H1 (cell line): Measurements from ENCODE around the gene SEC61B. TPM values are rescaled to one million over a fixed set of nuclear protein-coding genes. Genes with fewer than 3 reads are reported as not detected.

Experiments used
- CTCF ChIA-PET: fragments of 300-600 bp; sonication (Branson Sonifier 250); formaldehyde crosslinking; loops from one replicate; lab custom pipeline; 2021; ENCODE audit not compliant: partially characterized antibody; lab: Charles Lee
- POLR2A ChIA-PET: fragments of 300-600 bp; sonication (Branson Sonifier 250); formaldehyde crosslinking; loops from one replicate; lab custom pipeline; 2021; ENCODE audit warnings: inconsistent platforms; ENCODE audit not compliant: partially characterized antibody; lab: Charles Lee
- DNase-seq, 2 experiments: peaks; one replicate each; pipeline versions ENCODE4 v3.0.0 to v3.0.0-alpha.2; 2010 to 2022; ENCODE audit warnings: low spot score in 2 of 2, low read depth in 1 of 2, mixed read lengths in 1 of 2
- FAIRE-seq: peaks from 2 replicates; lab custom pipeline; 2011; peaks lifted over from hg19 to GRCh38; lab: Jason Lieb, UNC
- H2AFZ ChIP-seq: 2 replicates; pipeline ENCODE4 v1.8.1; 2012; ENCODE audit warnings: low read length, inconsistent platforms
- H2AK5ac ChIP-seq: 2 replicates; pipeline ENCODE4 v1.6.1; 2013; ENCODE audit warnings: low read depth, low read length
- H2BK120ac ChIP-seq: replicated peaks from 2 replicates; pipeline ENCODE3; 2013; ENCODE audit warnings: low read depth, low read length, inconsistent platforms
- H2BK12ac ChIP-seq: 2 replicates; pipeline ENCODE4 v1.6.1; 2013; ENCODE audit warnings: low read depth, low read length
- H2BK15ac ChIP-seq: 2 replicates; pipeline ENCODE4 v1.6.1; 2013; ENCODE audit warnings: low read length
- H2BK20ac ChIP-seq: 2 replicates; pipeline ENCODE4 v1.6.1; 2013; ENCODE audit warnings: low read length
- H2BK5ac ChIP-seq: 2 replicates; pipeline ENCODE4 v1.6.1; 2013; ENCODE audit warnings: low read depth, low read length
- H3K14ac ChIP-seq: 2 replicates; pipeline ENCODE4 v1.6.1; 2013; ENCODE audit warnings: inconsistent platforms; ENCODE audit not compliant: insufficient read length
- H3K18ac ChIP-seq: 2 replicates; pipeline ENCODE4 v1.6.1; 2013; ENCODE audit warnings: low read length; ENCODE audit errors: extremely low read depth
- H3K23ac ChIP-seq: 2 replicates; pipeline ENCODE4 v1.6.1; 2013; ENCODE audit warnings: inconsistent platforms; ENCODE audit not compliant: insufficient read length
- H3K23me2 ChIP-seq: 2 replicates; pipeline ENCODE4 v1.6.1; 2013; ENCODE audit warnings: low read depth, low read length
- H3K27ac ChIP-seq: 2 replicates; pipeline ENCODE4 v1.6.1; 2011; ENCODE audit warnings: low read depth, low read length, inconsistent platforms
- H3K27me3 ChIP-seq, 4 experiments: replicated peaks in 1 of 4; 1 replicate in 1 of 4; 2 replicates in 3 of 4; pipeline versions ENCODE4 v1.6.1 to v1.8.1; 2011 to 2013; ENCODE audit warnings: low read length in 3 of 4, mild to moderate bottlenecking in 3 of 4, inconsistent platforms in 2 of 4, mixed read lengths in 2 of 4, moderate library complexity in 1 of 4; ENCODE audit not compliant: control insufficient read depth in 3 of 4, insufficient read depth in 3 of 4; ENCODE audit errors: extremely low read depth in 1 of 4
- H3K36me3 ChIP-seq, 4 experiments: 2 replicates each; pipeline versions ENCODE4 v1.6.1 to v1.8.1; 2011 to 2013; ENCODE audit warnings: mild to moderate bottlenecking in 4 of 4, low read length in 3 of 4, moderate library complexity in 2 of 4, control low read depth in 1 of 4, inconsistent platforms in 1 of 4; ENCODE audit not compliant: insufficient read depth in 4 of 4, control insufficient read depth in 2 of 4
- H3K4ac ChIP-seq: replicated peaks from 2 replicates; pipeline ENCODE3; 2013; ENCODE audit warnings: low read length, low read depth, mixed read lengths, inconsistent platforms; ENCODE audit not compliant: insufficient read length
- H3K4me1 ChIP-seq, 4 experiments: replicated peaks in 1 of 4; 1 replicate in 1 of 4; 2 replicates in 3 of 4; pipeline versions ENCODE4 v1.6.1 to v1.8.1; 2011 to 2013; ENCODE audit warnings: low read length in 3 of 4, inconsistent platforms in 2 of 4, mixed read lengths in 1 of 4; ENCODE audit not compliant: insufficient read depth in 4 of 4, control insufficient read depth in 3 of 4
- H3K4me2 ChIP-seq, 2 experiments: 2 replicates each; pipeline versions ENCODE4 v1.6.1 to v1.8.1; 2011 to 2013; ENCODE audit warnings: low read depth in 2 of 2, low read length in 2 of 2, control low read depth in 1 of 2, inconsistent platforms in 1 of 2, mild to moderate bottlenecking in 1 of 2; ENCODE audit not compliant: insufficient read depth in 1 of 2
- H3K4me3 ChIP-seq, 4 experiments: fragments of 200-600, 300-600 bp in 1 of 4; sonication (generic), shearing (Covaris generic), sonication (Bioruptor Twin) in 1 of 4; 2 replicates each; pipeline versions ENCODE4 v1.5.1 to v1.8.1; 2011 to 2016; ENCODE audit warnings: low read length in 4 of 4, low read depth in 3 of 4, control low read depth in 2 of 4, inconsistent platforms in 2 of 4, mild to moderate bottlenecking in 2 of 4, mixed read lengths in 1 of 4, moderate library complexity in 1 of 4; ENCODE audit not compliant: insufficient read depth in 2 of 4; ENCODE audit errors: extremely low read depth in 1 of 4
- H3K56ac ChIP-seq: replicated peaks from 2 replicates; pipeline ENCODE3; 2013; ENCODE audit warnings: low read depth, mild to moderate bottlenecking, mixed read lengths, low read length, inconsistent platforms; ENCODE audit not compliant: insufficient read length
- H3K79me1 ChIP-seq: 2 replicates; pipeline ENCODE4 v1.6.1; 2013; ENCODE audit warnings: low read depth, low read length, control low read depth
- H3K79me2 ChIP-seq, 2 experiments: 2 replicates each; pipeline versions ENCODE4 v1.6.1 to v1.8.1; 2012 to 2013; ENCODE audit warnings: low read length in 2 of 2, mild to moderate bottlenecking in 2 of 2, inconsistent platforms in 1 of 2; ENCODE audit not compliant: insufficient read depth in 2 of 2, control insufficient read depth in 1 of 2
- H3K9ac ChIP-seq, 4 experiments: replicated peaks in 1 of 4; 1 replicate in 1 of 4; 2 replicates in 3 of 4; pipeline versions ENCODE4 v1.6.1 to v1.8.1; 2011 to 2013; ENCODE audit warnings: low read depth in 3 of 4, low read length in 3 of 4, control low read depth in 2 of 4, mild to moderate bottlenecking in 2 of 4, moderate library complexity in 2 of 4, inconsistent platforms in 1 of 4; ENCODE audit errors: extremely low read depth in 1 of 4
- H3K9me3 ChIP-seq, 2 experiments: 2 replicates each; pipeline versions ENCODE4 v1.6.1 to v1.8.1; 2012 to 2013; ENCODE audit warnings: mild to moderate bottlenecking in 2 of 2, moderate library complexity in 2 of 2, control low read depth in 1 of 2, inconsistent platforms in 1 of 2, low read depth in 1 of 2, low read length in 1 of 2, mixed read lengths in 1 of 2; ENCODE audit not compliant: insufficient read depth in 2 of 2
- H4K20me1 ChIP-seq, 2 experiments: replicated peaks in 1 of 2; 2 replicates each; pipeline versions ENCODE3 to v1.8.1; 2011 to 2013; ENCODE audit warnings: inconsistent platforms in 2 of 2, low read length in 2 of 2, mild to moderate bottlenecking in 1 of 2; ENCODE audit not compliant: insufficient read depth in 2 of 2, control insufficient read depth in 1 of 2
- H4K5ac ChIP-seq: 2 replicates; pipeline ENCODE4 v1.6.1; 2013; ENCODE audit warnings: low read length, low read depth, mixed read lengths, inconsistent platforms; ENCODE audit not compliant: insufficient read length
- H4K8ac ChIP-seq: 2 replicates; pipeline ENCODE4 v1.8.0; 2013; ENCODE audit warnings: mild to moderate bottlenecking, moderate library complexity, low read length, inconsistent platforms; ENCODE audit not compliant: insufficient read depth; ENCODE audit errors: extremely low read depth
- H4K91ac ChIP-seq: replicated peaks from 2 replicates; pipeline ENCODE3; 2013; ENCODE audit warnings: low read length, mixed read lengths, inconsistent platforms; ENCODE audit not compliant: insufficient read length
- CBX5 ChIP-seq: fragments of 300-800, 300-1000 bp; sonication (generic); IDR thresholded peaks from 2 replicates; pipeline ENCODE4 v1.7.1; 2016; ENCODE audit warnings: antibody characterized with exemption, low read length, low read depth
- GABPA ChIP-seq: IDR thresholded peaks from 2 replicates; pipeline ENCODE4 v1.6.1; 2011; ENCODE audit warnings: mild to moderate bottlenecking, low read length, moderate library complexity, borderline replicate concordance; ENCODE audit not compliant: insufficient read depth
- HDAC6 ChIP-seq: IDR thresholded peaks from one replicate; pipeline ENCODE4 v1.7.1; 2012; ENCODE audit warnings: low read depth, mild to moderate bottlenecking, inconsistent platforms, low read length, moderate library complexity
- KDM1A ChIP-seq: fragments of 200-600, 300-600 bp; sonication (generic); IDR thresholded peaks from 2 replicates; pipeline ENCODE4 v1.7.1; 2016; ENCODE audit warnings: mild to moderate bottlenecking, low read length, borderline replicate concordance
- KDM5A ChIP-seq: fragments of 200-600 bp; IDR thresholded peaks from 2 replicates; pipeline ENCODE4 v1.7.1; 2012; ENCODE audit warnings: mild to moderate bottlenecking, low read length, inconsistent platforms, mixed read lengths
- NANOG ChIP-seq: IDR thresholded peaks from 2 replicates; pipeline ENCODE4 v1.6.1; 2011; ENCODE audit warnings: low read length, low read depth, mild to moderate bottlenecking, inconsistent platforms; ENCODE audit not compliant: insufficient read depth, poor library complexity, severe bottlenecking
- POLR2AphosphoS5 ChIP-seq: IDR thresholded peaks from 2 replicates; pipeline ENCODE4 v1.6.1; 2011; ENCODE audit warnings: low read depth, low read length
- RAD21 ChIP-seq, 2 experiments: IDR thresholded peaks in 1 of 2; conservative IDR thresholded peaks in 1 of 2; 2 replicates each; pipeline ENCODE4 v1.6.1; 2011; ENCODE audit warnings: low read depth in 2 of 2, low read length in 2 of 2, improper control_type of control experiment in 1 of 2, inconsistent platforms in 1 of 2, mild to moderate bottlenecking in 1 of 2, moderate library complexity in 1 of 2
- RXRA ChIP-seq: IDR thresholded peaks from 2 replicates; pipeline ENCODE4 v1.6.1; 2011; ENCODE audit warnings: low read depth, mild to moderate bottlenecking, low read length, moderate library complexity; ENCODE audit not compliant: insufficient read depth
- SP1 ChIP-seq: IDR thresholded peaks from 2 replicates; pipeline ENCODE4 v1.6.1; 2011; ENCODE audit warnings: low read depth, low read length
- TAF1 ChIP-seq: IDR thresholded peaks from 2 replicates; pipeline ENCODE4 v1.6.1; 2011; ENCODE audit warnings: mild to moderate bottlenecking, low read depth, low read length
- TCF12 ChIP-seq: IDR thresholded peaks from 2 replicates; pipeline ENCODE4 v1.6.1; 2011; ENCODE audit warnings: low read depth, mild to moderate bottlenecking, low read length
- WGBS, 2 experiments: shearing (Covaris generic) in 1 of 2; methylation state at CpG; one replicate each; pipeline versions ENCODE4 v1.1.6 to v1.1.7; 2013 to 2015; ENCODE audit warnings: low lambda C conversion rate in 2 of 2, mixed read lengths in 2 of 2, inconsistent platforms in 1 of 2, low coverage in 1 of 2, missing lambda C conversion rate in 1 of 2; ENCODE audit not compliant: insufficient replicate concordance in 2 of 2, insufficient coverage in 1 of 2, insufficient read length in 1 of 2; ENCODE audit errors: extremely low coverage in 1 of 2, missing lambda C conversion rate in 1 of 2; 5-methylcytosine and 5-hydroxymethylcytosine counted together
- polyA plus RNA-seq, 7 experiments: library from polyadenylated mRNA; depleted of rRNA in 3 of 7; stranded (reverse) in 5 of 7; unstranded in 2 of 7; fragments of >200 nt in 5 of 7; fragments of 200-250 nt in 2 of 7; gene quantifications; 1 replicate in 5 of 7; 2 replicates in 1 of 7; 4 replicates in 1 of 7; pipeline versions ENCODE4 v1.2.1 to v1.2.3, GENCODE V29; 2011 to 2013; ENCODE audit warnings: missing spikeins in 2 of 7, mixed read lengths in 2 of 7
- total RNA-seq: library from RNA; stranded (reverse); fragmentation: NEBNext Ultra II Directional; extraction: Animal tissue kit (Norgen Biotek cat#: 25700); gene quantifications from 2 replicates; pipeline ENCODE4 v1.2.1, GENCODE V29; 2021
- TF ChIP-seq, protein P1 (sequence below): IDR thresholded peaks from 2 replicates; pipeline ENCODE4 v1.6.1; 2012; ENCODE audit warnings: low read length, inconsistent platforms

The SEC61B gene
- total and polyA plus RNA-seq, 2 of the 8 experiments (the other 6 are each of a cell fraction or from before 2014, with no cell fraction given): 155 to 379 TPM

DNA sequence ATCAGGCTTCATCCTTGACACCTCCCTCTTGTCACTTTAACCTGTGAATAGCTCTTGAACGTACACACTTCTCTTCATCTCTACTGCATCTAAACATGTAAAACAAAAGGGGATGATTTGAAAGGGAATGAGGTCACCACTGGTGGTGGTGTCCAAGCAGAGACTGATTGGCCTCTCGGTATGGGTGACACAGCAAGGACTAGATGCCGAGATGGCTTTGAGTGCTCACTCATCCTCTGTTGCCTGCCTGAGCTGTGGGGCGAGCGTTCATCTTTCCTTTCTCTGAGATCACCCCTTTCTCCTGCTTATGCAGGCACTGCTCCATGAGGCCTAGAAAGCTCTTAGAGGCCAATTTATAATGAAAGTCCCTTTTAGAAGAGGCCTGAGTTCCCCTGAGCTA, 51.9 kb downstream of the SEC61B start:
- 91% methylated on average over 5 of the region's 5 CpGs; no CpG with 5 or more reads in 1 of the 2 experiments for WGBS, 2 experiments
- DNase-seq (no peak), FAIRE-seq (no peak)
- H2BK15ac ChIP-seq: no peak overlapping the region
- H2BK5ac ChIP-seq: no peak overlapping the region
- no peak overlapping the region for H2BK120ac ChIP-seq
- H2AFZ ChIP-seq: no peak overlapping the region
- no peak overlapping the region for H3K9ac ChIP-seq
- no peaks in the 10 kb centered on the region for H3K27me3 ChIP-seq
- H4K20me1 ChIP-seq: no peaks in the 10 kb centered on the region
- H2AK5ac ChIP-seq: no peak overlapping the region
- no peaks in the 10 kb centered on the region for H3K9me3 ChIP-seq
- H3K56ac ChIP-seq: no peak overlapping the region
- no peaks in the 10 kb centered on the region for H3K36me3 ChIP-seq
- no peaks in the 10 kb centered on the region for H3K23me2 ChIP-seq
- no peak overlapping the region for H4K8ac ChIP-seq
- H3K79me2 ChIP-seq: no peaks in the 10 kb centered on the region
- H3K18ac ChIP-seq: no peak overlapping the region
- H3K4me2 ChIP-seq: no peak overlapping the region
- H4K91ac ChIP-seq: no peak overlapping the region
- no peak overlapping the region for H3K27ac ChIP-seq
- H3K23ac ChIP-seq: no peak overlapping the region
- ChIA-PET CTCF (interaction anchor here (0.6 to 1.2 kb wide), 5 partner anchors 9 to 290 kb away, joined by 3 to 7 read pairs (median 3); no protein-coding TSS in a partner anchor), POLR2A (no interaction called here)
- no peak overlapping the region for H3K4ac ChIP-seq
- H2BK20ac ChIP-seq: no peak overlapping the region
- H4K5ac ChIP-seq: no peak overlapping the region
- H3K79me1 ChIP-seq: no peaks in the 10 kb centered on the region
- H3K4me3 ChIP-seq: no peak overlapping the region
- H3K14ac ChIP-seq: no peak overlapping the region
- H2BK12ac ChIP-seq: no peak overlapping the region
- H3K4me1 ChIP-seq: no peaks in the 10 kb centered on the region
- no peak for TF ChIP-seq RAD21 (IDR thresholded peaks at IDR 0.05 in 1 of 2, conservative IDR thresholded peaks at IDR 0.05 in 1 of 2; ENCODE audit: low read depth in 2 of 2, low read length in 2 of 2)
- no peak for TF ChIP-seq KDM5A
- no peak for TF ChIP-seq GABPA
- TF ChIP-seq KDM1A: no peak
- no peak for TF ChIP-seq HDAC6
- no peak for TF ChIP-seq CBX5
- no peak for TF ChIP-seq TCF12
- TF ChIP-seq TAF1: no peak
- no peak for TF ChIP-seq NANOG
- no peak for TF ChIP-seq RXRA
- no peak for TF ChIP-seq POLR2AphosphoS5
- TF ChIP-seq, protein P1, sequence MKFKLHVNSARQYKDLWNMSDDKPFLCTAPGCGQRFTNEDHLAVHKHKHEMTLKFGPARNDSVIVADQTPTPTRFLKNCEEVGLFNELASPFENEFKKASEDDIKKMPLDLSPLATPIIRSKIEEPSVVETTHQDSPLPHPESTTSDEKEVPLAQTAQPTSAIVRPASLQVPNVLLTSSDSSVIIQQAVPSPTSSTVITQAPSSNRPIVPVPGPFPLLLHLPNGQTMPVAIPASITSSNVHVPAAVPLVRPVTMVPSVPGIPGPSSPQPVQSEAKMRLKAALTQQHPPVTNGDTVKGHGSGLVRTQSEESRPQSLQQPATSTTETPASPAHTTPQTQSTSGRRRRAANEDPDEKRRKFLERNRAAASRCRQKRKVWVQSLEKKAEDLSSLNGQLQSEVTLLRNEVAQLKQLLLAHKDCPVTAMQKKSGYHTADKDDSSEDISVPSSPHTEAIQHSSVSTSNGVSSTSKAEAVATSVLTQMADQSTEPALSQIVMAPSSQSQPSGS: no peak
- TF ChIP-seq SP1: no peak
